GM19468 (cell line): ENCODE results near the gene RALY.
A peak's percentile ranks its signal among the peaks of the same experiment; 100 is the strongest.

Experiments
- ATAC-seq: cut with Tn5 transposase; IDR thresholded peaks from one replicate; pipeline ENCODE4 v1.9.1; 2021; ENCODE audit warnings: mild to moderate bottlenecking, moderate library complexity, moderate number of reproducible peaks; ENCODE audit not compliant: unreplicated experiment; ENCODE audit errors: extremely low read depth

The RALY gene

DNA sequence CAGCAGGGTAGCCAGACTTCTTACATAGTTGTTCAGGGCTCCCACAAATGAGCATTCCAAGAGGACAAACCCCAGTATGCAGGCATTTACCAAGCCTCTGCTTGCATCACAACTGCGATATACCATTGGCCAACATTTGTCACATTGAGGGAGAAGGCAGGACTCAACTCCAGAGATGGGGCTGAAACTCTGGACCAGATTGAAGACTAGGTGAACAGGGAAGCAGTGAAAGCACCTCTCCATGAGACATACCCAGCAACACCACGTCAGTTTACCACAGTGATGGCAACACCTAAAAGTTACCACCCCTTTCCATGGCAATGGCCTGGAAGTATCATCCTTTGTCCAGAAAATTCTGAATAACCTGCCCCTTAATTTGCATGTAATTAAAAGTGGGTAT is 7.9 kb upstream of the RALY start:
- ATAC-seq, result no peak

DNA sequence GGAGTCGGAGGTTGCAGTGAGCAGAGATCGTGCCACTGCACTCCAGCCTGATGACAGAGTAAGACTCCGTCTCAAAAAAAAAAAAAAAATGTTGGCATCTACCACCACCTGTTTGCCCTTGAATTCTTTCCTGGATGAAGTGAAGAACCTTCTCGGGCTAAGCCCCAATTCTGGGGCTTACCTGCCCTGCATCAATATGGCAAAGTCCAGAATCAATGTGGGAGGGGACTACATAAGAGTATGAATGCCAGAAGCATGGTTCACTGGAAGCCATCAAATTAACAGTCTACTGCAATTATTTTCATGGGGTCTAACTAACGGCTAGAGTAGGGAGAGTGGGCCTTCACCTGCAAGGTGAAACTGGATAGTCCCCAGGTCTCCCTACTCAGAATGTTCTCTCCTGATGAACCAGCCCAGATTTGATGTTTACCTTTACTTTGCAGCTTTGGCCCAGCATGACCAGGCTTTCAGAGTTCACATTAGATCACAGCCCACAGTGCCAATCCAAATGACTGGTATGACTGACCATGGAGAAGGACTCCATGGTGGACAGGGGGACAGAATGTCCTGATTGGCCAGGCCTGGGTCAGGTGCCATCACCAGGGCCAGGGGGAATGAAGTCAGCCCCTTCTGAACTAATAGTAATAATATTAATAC is 7.0 kb upstream of the RALY start:
- no peak for ATAC-seq

DNA sequence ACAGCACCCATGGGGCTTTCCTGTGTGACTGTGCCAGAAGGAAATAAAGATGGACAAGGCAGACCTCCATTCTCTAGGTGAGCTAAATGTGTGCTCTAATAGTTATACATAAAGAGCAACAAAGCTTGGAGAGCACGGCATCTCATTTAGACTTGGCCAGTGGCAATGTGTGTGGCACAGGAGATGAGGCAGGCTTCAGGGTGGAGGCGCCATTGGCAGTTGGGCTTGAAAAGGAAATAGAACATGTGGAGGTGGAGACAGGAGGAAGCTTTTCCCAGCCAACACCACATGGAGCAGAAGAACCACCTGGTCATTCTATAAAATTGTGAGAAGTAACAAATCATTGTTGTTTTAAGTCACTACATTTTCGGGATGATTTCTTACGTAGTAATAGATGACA is 3.6 kb upstream of the RALY start:
- ATAC-seq, result no peak

DNA sequence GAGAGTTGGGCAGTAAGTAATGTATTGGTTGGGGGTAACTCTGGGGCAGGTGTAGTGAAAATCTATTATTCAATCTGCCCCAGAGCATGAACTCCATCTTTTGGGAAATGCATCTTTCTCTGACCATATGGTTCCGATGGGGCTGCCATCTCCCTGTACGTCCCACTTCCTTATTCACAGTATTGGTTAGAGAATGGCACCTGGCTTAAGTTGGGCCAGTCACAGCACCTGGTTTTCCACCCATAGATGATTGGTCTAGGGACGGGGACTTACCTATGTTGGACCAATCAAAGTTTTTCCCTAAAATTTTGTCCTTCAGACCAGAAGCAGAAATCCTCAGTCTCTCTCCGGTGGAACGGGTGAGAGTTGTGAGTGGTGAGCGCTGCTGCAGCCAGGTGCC is 2.2 kb upstream of the RALY start:
- no peak for ATAC-seq

DNA sequence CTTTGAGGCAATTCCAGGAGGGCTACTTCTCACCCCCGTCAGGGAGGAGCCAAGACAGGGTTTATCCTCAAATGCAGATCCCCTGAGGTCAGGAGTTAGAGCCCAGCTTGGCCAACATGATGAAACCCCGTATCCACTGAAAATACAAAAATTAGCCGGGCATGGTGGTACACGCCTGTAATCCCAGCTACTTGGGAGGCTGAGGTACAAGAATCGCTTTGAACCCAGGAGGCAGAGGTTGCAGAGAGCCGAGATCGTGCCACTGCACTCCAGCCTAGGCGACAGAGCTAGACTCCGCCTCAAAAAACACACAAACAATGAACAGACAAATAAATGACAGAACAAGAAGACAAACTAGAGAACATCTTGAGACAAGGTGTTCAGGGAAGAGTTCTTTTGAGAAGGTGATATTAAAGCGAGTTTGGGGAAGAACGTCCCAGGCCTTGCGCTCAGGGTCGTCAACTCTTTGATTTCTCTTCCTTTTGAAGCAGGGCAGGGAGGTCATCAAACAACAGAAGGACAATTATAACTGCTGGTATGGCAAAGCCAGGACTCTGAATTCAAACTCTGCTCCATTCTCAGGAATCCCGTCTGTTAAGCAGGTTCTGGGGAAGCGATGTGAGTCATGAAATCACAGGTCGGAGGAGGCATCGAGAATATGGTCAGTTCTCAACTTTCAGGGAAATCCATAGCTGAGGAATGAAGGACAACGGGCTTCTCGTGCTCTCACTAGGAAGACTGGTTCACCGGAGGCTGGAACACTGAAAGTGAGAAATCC is 1.4 kb upstream of the RALY start:
- no peak for ATAC-seq

DNA sequence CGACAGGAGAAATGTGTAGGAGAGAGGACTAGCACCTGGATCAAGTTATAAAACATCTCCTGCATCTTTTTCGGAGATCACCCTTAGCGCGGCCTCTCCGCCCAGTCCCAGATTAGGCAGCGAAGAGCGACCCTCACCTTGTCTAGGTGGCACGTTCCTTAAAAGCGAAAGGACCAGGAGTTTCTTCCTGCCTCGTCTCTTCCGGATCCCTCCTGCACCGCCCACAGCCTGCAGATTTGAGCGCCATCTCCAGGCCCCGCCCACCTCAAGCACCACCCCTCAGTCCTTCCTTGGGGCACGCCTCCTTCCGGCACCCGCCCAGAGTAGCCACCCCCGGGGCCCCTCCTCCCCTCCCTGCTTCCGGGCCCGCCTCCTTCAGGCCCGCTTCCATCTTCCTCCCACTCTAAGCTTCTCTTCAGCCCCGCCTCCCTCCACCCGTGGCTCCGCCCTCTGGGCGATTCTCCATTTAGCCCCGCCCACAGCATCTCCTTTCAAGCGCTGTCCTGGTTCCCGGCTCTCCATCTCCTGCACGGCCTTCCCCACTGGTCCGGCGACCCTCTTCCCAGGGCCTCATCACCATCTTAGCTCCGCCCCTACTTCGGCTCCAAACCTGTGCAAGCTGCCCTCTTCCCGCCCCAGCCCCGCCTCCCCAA is 662 bp upstream of the RALY start:
- ATAC-seq, result peak; percentile 56

DNA sequence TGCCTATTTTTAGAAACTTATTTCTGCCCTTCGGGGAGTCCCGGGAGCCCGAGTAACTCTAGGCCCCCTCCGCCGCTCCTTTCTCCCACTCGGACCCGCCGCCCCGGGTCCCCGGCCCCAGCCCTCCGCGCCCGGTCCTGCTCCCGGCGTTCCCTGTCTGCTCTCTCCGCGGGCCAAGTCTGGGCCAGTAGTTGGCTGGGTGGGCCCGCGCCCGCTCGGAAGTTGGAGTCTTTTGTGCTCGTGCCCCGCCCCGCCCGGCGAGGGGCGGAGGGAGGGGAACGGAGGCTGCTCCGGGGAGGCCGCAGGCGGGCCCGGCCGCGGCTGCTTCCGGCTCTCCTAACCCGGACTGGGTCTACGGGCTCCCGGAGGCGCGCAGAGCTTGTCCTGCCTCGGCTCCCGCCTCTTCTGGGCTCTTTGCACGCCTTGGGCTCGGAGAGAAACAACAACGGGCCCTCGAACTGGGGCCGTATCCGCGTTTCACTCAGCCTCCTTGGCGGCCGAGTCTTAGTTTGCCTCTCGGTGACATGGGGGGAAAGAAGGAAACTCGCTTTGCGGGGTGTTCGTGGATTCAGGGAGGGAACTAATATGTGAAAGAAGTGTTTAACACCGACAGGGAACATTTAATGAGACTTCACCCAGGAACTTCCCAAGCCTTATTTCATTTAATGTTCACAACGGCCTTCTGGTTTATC is 657 bp downstream of the RALY start:
- no peak for ATAC-seq

DNA sequence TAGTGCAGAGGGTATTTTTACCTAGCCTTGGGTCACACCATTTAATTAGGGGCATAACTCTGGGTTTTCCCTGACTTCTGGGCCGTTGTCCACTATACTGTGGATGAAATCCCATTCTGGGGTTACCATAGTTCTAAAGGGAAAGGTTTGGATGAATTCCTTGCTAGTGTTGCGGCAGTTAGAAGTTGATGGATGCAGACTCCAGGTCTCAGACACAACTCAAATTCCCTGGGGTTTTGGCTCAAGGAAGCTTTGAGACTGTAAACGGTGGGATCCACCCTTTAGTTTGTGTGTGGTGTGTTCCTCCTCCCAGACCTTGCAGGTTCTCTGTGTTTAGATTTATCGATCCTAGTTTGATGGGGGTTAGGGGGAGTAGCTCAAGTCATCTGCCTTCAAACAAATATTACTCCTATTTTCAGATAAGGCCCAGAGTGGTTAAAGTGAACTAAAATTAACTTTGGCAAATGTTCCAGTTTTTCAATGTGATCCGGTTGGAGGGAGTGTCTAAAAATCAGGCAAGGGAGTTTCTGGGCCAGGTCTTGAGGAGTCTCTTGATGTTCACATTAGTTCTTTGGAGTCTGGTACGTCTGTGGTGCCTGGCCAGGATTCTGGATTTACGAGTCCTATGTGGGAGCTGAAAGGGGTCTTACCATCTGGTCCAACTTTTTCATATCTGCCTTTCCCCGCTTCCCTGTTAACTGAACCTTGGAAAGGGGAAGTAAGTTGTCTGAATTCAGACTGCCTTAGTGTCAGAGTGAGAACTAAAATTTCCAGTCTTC is 1.5 kb downstream of the RALY start:
- no peak for ATAC-seq

DNA sequence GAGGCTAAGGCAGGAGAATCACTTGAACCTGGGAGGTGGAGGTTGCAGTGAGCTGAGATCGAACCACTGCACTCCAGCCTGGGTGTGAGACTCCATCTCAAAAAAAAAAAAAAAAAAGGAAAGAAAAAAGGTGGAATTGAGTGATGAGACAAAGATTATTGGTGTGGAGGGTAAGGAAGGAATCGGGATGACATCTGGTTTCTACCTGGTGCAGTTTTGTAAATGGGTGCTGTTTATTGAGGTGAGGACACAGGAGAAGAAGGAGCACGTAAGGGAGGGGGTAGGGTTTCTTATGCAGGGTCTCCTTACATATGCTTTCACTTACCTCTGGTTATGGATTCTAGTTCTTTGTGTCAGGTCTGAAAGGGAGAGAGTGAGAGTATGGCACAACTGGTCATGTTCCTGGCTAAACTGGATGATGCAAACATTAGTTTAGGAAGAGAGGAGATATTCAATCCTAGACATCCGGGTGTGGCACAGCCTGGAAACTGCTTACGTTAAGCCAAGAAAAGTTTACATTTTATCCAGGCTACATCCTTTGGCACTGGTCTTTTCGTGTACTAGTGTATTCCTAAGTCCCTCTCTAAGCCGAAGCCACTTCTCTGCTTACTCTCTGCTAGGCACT is 5.4 kb downstream of the RALY start:
- ATAC-seq, result no peak

DNA sequence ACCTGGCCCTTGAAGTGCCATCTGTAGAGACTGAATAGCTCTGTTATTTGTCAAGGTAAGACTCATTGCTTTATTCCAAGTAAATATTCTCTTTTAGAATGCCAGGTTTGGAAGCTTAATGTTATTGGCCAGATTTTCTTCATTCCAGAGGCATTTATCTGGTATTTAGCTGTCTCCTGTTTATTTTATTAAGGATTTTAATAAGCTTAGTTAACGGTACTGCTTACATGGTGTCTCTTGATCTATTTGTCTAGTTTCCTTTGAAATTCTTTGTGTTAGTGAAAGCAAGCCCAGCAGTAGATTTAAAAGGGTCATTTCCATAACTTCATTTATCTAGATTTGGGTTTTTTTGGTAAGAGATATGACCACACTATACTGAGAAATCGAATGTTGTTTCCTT is 7.7 kb downstream of the RALY start:
- no peak for ATAC-seq

DNA sequence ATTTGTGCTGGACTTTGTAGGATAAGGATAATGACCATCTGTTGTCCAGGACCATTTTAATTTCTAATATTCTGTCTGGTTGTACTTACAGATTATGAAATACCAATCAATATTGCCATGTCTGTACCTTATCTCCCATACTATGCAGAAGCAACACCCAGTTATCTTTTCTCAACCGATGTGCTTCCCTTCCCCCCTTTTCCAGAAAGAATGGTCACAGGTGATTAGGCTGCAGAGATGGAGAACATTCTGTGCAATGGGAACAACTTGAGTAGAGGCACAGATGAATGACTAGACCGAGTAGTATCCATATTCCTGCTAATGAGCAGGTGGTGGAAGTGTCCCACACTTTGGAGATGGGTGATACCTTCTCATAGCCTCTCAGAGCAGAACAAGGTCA is 10.5 kb downstream of the RALY start:
- no peak for ATAC-seq

DNA sequence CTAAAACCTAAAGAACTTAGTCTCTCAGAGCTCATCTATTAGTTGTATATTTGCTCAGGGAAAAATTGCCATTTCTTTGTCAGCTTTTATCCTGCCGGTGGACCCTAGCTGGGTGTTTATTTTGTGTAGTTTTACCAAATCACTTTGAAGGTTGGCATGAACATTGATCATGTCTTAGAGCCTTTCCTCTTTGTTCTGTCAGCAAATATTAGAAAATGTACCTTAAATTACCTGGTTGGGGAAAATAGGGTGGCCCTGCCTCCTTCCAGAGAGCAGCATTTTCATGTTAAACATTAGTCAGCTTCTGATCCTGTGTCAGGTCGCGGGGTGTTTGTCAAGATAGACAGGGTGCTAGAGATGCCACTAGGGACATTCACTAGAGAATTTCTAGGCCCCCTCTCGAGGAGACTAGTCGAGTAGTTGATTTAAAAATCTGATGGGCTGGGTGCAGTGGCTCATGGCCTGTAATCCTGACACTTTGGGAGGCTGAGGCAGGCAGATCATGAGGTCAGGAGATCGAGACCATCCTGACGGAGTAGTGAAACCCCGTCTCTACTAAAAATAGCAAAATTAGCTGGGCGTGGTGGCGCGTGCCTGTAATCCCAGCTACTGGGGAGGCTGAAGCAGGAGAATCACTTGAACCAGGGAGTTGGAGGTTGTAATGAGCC is 11.2 kb downstream of the RALY start:
- no peak for ATAC-seq

DNA sequence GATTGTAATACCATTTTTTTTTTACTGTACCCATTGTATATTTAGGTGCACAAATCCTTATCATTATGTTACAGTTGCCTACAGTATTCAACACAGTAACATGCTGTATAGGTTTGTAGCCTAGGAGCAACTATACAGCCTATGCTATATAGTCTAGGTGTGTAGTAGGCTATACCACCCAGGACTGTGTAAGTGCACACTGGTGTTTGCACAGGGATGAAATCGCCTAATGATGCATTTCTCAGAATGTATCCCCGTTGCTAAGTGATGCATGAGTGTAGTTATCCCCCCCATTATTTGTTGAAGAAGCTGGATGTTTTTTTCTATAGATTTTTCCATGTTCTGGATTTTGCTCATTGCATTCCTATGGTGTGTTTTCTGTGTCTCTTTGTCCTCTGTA is 12.9 kb downstream of the RALY start:
- ATAC-seq, result no peak

DNA sequence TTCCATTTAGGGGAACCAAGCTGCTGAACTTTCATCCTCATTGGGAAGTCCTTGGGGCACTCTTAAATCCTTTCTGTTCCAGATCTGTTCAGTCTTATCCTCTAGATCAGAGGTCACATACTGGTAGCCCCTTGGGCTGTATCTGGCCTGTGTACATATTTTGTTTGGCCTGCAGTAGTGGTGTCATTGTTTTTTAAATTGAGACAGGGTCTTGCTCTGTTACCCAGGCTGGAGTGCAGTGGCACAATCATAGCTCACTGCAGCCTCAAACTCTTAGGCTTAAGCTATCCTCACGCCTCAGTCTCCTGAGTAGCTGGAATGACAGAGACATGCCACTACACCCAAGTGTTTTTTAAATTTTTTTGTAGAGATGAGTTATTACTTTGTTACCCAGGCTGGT is 14.8 kb downstream of the RALY start:
- no peak for ATAC-seq

DNA sequence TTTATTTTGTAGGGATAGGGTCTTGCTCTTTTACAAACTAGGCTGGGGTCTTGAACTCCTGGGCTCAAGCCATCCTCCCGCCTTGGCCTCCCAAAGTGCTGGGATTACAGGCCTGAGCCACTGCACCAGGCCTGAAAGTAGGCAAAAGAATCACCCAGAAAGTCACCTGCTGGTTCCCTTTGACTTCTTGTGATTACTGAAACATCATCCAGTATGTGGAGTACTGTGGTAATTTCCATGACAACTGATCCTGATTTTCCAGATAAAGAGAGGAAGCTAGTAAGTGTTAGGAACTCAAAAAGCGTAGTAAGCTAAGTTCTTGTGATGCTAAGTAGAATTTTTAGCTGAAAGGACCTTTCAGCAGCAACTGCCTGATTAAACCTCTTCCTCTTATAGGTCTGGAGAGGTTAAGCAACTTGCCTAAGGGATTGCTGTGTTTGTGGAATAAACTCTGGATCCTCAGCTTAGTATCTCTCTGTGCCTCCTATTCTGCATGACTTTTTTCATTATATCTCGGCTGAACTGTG is 16.8 kb downstream of the RALY start:
- ATAC-seq, result no peak

DNA sequence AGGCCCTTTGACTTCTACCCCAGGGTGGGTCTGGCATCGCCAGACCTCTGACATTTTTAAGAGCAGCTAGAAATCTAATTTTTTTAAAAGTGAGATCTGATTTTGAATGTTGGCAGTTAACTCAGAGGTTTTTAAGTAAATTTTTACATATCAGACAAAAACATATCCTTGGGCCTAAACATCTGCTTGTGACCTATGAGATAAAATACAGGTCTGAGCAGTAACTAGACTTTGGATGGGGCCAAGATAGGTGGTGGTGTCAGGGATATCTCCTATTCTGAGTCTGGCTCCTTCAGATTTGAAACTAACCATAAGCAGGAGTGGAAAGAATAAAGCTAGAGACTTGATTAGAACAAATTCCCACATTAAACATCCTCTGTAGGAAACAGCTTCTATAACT is 17.6 kb downstream of the RALY start:
- ATAC-seq, result no peak

DNA sequence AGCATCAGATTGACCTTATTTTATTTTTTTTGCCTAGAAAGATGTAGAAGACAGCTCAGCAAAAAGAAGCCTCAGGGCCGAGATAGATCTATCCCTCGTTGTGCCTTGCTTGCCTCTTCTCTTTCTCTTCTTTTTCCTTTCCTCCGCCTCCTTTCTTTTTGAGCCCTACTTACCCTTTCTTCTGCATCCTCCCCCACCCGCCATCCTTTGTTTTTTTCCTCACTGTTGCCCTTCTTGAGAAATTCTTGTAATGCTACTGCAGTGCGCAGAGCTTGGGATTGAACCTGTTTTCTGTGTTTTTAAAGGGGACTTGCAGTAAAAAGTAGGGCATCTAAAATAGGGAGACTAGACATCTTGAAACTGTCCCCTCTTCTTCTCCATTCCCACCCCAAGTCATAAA is 18.6 kb downstream of the RALY start:
- ATAC-seq, result no peak

DNA sequence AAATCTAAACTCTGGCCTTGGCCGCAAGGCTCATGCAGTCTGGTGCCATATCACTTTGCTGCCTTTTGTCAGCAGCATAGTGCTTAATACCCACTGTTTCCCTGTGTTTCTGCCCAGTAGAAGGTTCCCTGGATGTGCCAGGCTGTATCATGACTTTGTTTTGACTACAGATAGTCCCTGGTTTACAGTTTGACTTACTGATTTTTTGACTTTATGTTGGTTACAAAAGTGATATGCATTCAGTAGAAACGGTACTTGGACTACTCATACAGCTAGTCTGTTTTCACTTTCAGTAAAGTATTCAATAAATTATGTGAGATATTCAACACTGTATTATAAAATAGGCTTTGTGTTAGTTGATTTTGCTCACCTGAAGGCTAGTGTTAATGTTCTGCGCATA is 19.0 kb downstream of the RALY start:
- ATAC-seq, result no peak

DNA sequence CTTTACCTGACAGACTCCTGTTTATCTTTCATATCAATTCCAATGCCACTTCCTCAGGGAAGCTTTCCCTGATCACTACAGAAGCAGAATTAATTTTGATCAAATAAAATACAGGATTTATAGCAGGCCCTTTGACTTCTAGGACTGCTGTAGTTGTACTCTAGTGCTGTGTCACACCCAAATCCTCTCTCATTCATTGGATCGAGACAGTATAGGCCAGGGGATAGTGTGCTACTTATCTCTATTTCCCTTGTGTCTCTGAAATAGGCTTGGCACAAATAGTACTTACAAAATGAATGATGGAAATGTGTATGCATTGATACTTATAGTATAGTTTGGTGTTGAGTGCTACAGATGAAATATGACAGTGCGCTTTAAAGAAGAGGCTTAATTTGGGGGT is 19.8 kb downstream of the RALY start:
- ATAC-seq, result no peak
